Peyer's patch (tissue), 4 donors: ENCODE data around the gene FAM169A.

Experiments used
- POLR2A ChIP-seq, 2 donors: fragments of 450-650 bp; IDR thresholded peaks; one replicate each; pipeline ENCODE4 v1.5.1; 2017; ENCODE audit warnings: antibody characterized with exemption in 2 of 2, mild to moderate bottlenecking in 2 of 2, moderate library complexity in 2 of 2
- TF ChIP-seq, protein P1 (sequence below), 6 experiments: fragments of 450-650 bp in 4 of 6; fragments of 200-600 bp in 2 of 6; sonication (generic) in 1 of 6; IDR thresholded peaks; one replicate each; pipeline ENCODE4 v1.5.1; 2017 to 2019; ENCODE audit warnings: antibody characterized with exemption in 6 of 6, mild to moderate bottlenecking in 3 of 6, moderate library complexity in 1 of 6

DNA sequence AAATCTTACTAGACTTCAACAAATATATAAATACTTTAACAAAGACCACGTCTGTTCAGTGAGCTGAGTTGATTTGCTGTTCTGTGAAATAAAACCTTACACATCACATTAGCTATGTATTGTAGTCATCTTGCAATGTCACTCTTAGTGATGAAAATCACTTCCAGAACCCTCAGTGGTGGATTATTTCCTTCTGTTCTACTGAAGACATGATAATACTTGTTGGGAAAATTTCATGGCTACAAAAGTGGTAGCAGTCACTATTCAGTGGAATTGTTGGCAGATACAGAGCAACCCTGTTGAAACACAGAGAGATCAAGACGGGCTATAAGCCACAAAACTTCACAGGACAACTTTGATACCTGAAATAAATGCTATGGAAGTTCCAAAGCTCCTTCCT is 26.7 kb upstream of the FAM169A start:
- TF ChIP-seq, protein P1, sequence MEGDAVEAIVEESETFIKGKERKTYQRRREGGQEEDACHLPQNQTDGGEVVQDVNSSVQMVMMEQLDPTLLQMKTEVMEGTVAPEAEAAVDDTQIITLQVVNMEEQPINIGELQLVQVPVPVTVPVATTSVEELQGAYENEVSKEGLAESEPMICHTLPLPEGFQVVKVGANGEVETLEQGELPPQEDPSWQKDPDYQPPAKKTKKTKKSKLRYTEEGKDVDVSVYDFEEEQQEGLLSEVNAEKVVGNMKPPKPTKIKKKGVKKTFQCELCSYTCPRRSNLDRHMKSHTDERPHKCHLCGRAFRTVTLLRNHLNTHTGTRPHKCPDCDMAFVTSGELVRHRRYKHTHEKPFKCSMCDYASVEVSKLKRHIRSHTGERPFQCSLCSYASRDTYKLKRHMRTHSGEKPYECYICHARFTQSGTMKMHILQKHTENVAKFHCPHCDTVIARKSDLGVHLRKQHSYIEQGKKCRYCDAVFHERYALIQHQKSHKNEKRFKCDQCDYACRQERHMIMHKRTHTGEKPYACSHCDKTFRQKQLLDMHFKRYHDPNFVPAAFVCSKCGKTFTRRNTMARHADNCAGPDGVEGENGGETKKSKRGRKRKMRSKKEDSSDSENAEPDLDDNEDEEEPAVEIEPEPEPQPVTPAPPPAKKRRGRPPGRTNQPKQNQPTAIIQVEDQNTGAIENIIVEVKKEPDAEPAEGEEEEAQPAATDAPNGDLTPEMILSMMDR (IDR thresholded peaks at IDR 0.05) = no peak
- no peak for TF ChIP-seq POLR2A (IDR thresholded peaks at IDR 0.05)
